Endothelial cell of umbilical vein (primary cell): ENCODE measurements around the gene COL1A1. TPM values are rescaled to one million over a fixed set of nuclear protein-coding genes. Genes with fewer than 3 reads are reported as not detected.

ENCODE experiments used
- BruUV-seq: library from RNA; stranded (reverse); fragments of 400-500 nt; replicated peaks from 2 replicates; lab custom pipeline; 2021; lab: Mats Ljungman, UMichigan
- CTCF ChIA-PET: fragments of 300-600, 350-600 bp; sonication (Branson Sonifier 250); formaldehyde crosslinking; loops from one replicate; lab custom pipeline; 2021; ENCODE audit warnings: antibody characterized with exemption, inconsistent platforms; lab: Charles Lee
- POLR2A ChIA-PET: fragments of 300-600, 350-600 bp; sonication (Branson Sonifier 250); formaldehyde crosslinking; loops from one replicate; lab custom pipeline; 2021; ENCODE audit warnings: antibody characterized with exemption, inconsistent platforms; lab: Charles Lee
- DNase-seq: peaks from one replicate; pipeline ENCODE4 v3.0.0-alpha.2; 2011; ENCODE audit warnings: low read depth, low spot score
- FAIRE-seq: peaks from 2 replicates; lab custom pipeline; 2011; peaks lifted over from hg19 to GRCh38; lab: Jason Lieb, UNC
- H2AFZ ChIP-seq: 2 replicates; pipeline ENCODE4 v1.6.0; 2012; ENCODE audit warnings: low read depth, low read length, control low read depth, inconsistent platforms
- H3K27ac ChIP-seq: 2 replicates; pipeline ENCODE4 v1.5.1; 2011; ENCODE audit warnings: low read depth, mild to moderate bottlenecking, control low read depth, low read length, moderate library complexity; ENCODE audit not compliant: insufficient read depth
- H3K27me3 ChIP-seq, 2 experiments: 2 replicates each; pipeline versions ENCODE4 v1.6.0 to v1.6.1; 2011; ENCODE audit warnings: low read length in 2 of 2, mixed read lengths in 1 of 2; ENCODE audit not compliant: control insufficient read depth in 2 of 2, insufficient read depth in 2 of 2
- H3K36me3 ChIP-seq, 2 experiments: 2 replicates in 1 of 2; 3 replicates in 1 of 2; pipeline ENCODE4 v1.5.1; 2011; ENCODE audit warnings: low read length in 2 of 2, mild to moderate bottlenecking in 1 of 2, moderate library complexity in 1 of 2; ENCODE audit not compliant: control insufficient read depth in 2 of 2, insufficient read depth in 2 of 2; ENCODE audit errors: extremely low read depth in 1 of 2
- H3K4me1 ChIP-seq: 3 replicates; pipeline ENCODE4 v1.5.1; 2011; ENCODE audit warnings: mild to moderate bottlenecking, low read length; ENCODE audit not compliant: control insufficient read depth, insufficient read depth; ENCODE audit errors: extremely low read depth
- H3K4me2 ChIP-seq: 2 replicates; pipeline ENCODE4 v1.6.1; 2011; ENCODE audit warnings: low read length, control low read depth, mixed read lengths; ENCODE audit not compliant: insufficient read depth
- H3K4me3 ChIP-seq, 3 experiments: fragments of 200-600 bp in 1 of 3; sonication (generic), shearing (Covaris generic) in 1 of 3; replicated peaks in 1 of 3; 2 replicates each; pipeline ENCODE4 v1.5.1; 2011 to 2016; ENCODE audit warnings: control low read depth in 3 of 3, low read length in 3 of 3, mild to moderate bottlenecking in 2 of 3, inconsistent platforms in 1 of 3, low read depth in 1 of 3, moderate library complexity in 1 of 3; ENCODE audit not compliant: insufficient read depth in 1 of 3
- H3K79me2 ChIP-seq: 2 replicates; pipeline ENCODE4 v1.6.0; 2012; ENCODE audit warnings: low read length, inconsistent platforms; ENCODE audit not compliant: control insufficient read depth, insufficient read depth
- H3K9ac ChIP-seq: replicated peaks from 2 replicates; pipeline ENCODE3; 2011; ENCODE audit warnings: low read length, control low read depth; ENCODE audit not compliant: insufficient read depth; ENCODE audit errors: extremely low read depth
- H3K9me1 ChIP-seq: replicated peaks from 3 replicates; pipeline ENCODE4 v1.6.0; 2011; ENCODE audit warnings: mild to moderate bottlenecking, low read length; ENCODE audit not compliant: control insufficient read depth, insufficient read depth; ENCODE audit errors: extremely low read depth
- H3K9me3 ChIP-seq: replicated peaks from 2 replicates; pipeline ENCODE4 v1.5.1; 2012; ENCODE audit warnings: low read length, inconsistent platforms; ENCODE audit not compliant: control insufficient read depth, insufficient read depth
- H4K20me1 ChIP-seq: replicated peaks from 2 replicates; pipeline ENCODE3; 2011; ENCODE audit warnings: mild to moderate bottlenecking, low read length; ENCODE audit not compliant: control insufficient read depth, insufficient read depth; ENCODE audit errors: extremely low read depth
- EZH2 ChIP-seq: IDR thresholded peaks from 2 replicates; pipeline ENCODE4 v1.6.1; 2012; ENCODE audit warnings: borderline replicate concordance, low read depth, mild to moderate bottlenecking, moderate library complexity, low read length, inconsistent platforms; ENCODE audit not compliant: severe bottlenecking
- FOS ChIP-seq: IDR thresholded peaks from 2 replicates; pipeline ENCODE4 v1.6.1; 2011; ENCODE audit warnings: mild to moderate bottlenecking, low read length, moderate library complexity, borderline replicate concordance; ENCODE audit not compliant: insufficient read depth
- GATA2 ChIP-seq: IDR thresholded peaks from 2 replicates; pipeline ENCODE4 v1.7.0; 2011; ENCODE audit warnings: low read depth, mild to moderate bottlenecking, moderate library complexity, mixed read lengths, low read length; ENCODE audit not compliant: insufficient read length, insufficient read depth
- JUN ChIP-seq: IDR thresholded peaks from 2 replicates; pipeline ENCODE4 v1.6.1; 2011; ENCODE audit warnings: borderline replicate concordance, low read depth; ENCODE audit not compliant: insufficient read length, insufficient read depth
- MYC ChIP-seq: IDR thresholded peaks from one replicate; pipeline ENCODE4 v1.6.1; 2011; ENCODE audit warnings: mild to moderate bottlenecking, low read depth, low read length
- POLR2A ChIP-seq: IDR thresholded peaks from 2 replicates; pipeline ENCODE4 v1.6.1; 2012; ENCODE audit warnings: low read depth, mild to moderate bottlenecking, control low read depth, low read length
- POLR2AphosphoS5 ChIP-seq: IDR thresholded peaks from 2 replicates; pipeline ENCODE4 v1.6.1; 2012; ENCODE audit warnings: low read depth, mild to moderate bottlenecking, control low read depth, low read length, moderate library complexity; ENCODE audit not compliant: insufficient read depth
- dilution Hi-C: fragments of 300-500 bp; cut with MboI; formaldehyde crosslinking; loops from one replicate; pipeline ENCODE4 v1.15.0; 2019; ENCODE audit warnings: low sequenced_read_pairs; ENCODE audit not compliant: extremely low pct_ligation_motif_present
- intact Hi-C: fragments of 100-400 bp; cut with micrococcal nuclease; formaldehyde crosslinking; loops from one replicate; pipeline ENCODE4 v1.10.0; 2022
- polyA plus RNA-seq, 4 experiments: library from polyadenylated mRNA; depleted of rRNA in 3 of 4; stranded (reverse) in 3 of 4; unstranded in 1 of 4; fragments of >200 nt; gene quantifications; 2 replicates each; pipeline versions ENCODE4 v1.2.1 to v1.2.3, GENCODE V29; 2011 to 2012; ENCODE audit warnings: missing spikeins in 1 of 4
- total RNA-seq: library from RNA; stranded (reverse); gene quantifications from 2 replicates; pipeline ENCODE4 v1.2.3, GENCODE V29; 2021
- TF ChIP-seq, protein P1 (sequence below): IDR thresholded peaks from 2 replicates; pipeline ENCODE4 v1.6.1; 2011; ENCODE audit not compliant: insufficient read depth, insufficient read length
- TF ChIP-seq, protein P2 (sequence below), 2 donors: IDR thresholded peaks; 1 replicate in 1 of 2; 2 replicates in 1 of 2; pipeline ENCODE4 v1.5.1; 2011; ENCODE audit warnings: low read length in 2 of 2, mild to moderate bottlenecking in 2 of 2, moderate library complexity in 2 of 2, control low read depth in 1 of 2, inconsistent platforms in 1 of 2, low read depth in 1 of 2; ENCODE audit not compliant: insufficient read depth in 1 of 2; ENCODE audit errors: extremely low read depth in 1 of 2

The COL1A1 gene
- total and polyA plus RNA-seq, 2 donors (not counting 3 experiments of a cell fraction or from before 2014, with no cell fraction given), result 0.07 TPM

DNA sequence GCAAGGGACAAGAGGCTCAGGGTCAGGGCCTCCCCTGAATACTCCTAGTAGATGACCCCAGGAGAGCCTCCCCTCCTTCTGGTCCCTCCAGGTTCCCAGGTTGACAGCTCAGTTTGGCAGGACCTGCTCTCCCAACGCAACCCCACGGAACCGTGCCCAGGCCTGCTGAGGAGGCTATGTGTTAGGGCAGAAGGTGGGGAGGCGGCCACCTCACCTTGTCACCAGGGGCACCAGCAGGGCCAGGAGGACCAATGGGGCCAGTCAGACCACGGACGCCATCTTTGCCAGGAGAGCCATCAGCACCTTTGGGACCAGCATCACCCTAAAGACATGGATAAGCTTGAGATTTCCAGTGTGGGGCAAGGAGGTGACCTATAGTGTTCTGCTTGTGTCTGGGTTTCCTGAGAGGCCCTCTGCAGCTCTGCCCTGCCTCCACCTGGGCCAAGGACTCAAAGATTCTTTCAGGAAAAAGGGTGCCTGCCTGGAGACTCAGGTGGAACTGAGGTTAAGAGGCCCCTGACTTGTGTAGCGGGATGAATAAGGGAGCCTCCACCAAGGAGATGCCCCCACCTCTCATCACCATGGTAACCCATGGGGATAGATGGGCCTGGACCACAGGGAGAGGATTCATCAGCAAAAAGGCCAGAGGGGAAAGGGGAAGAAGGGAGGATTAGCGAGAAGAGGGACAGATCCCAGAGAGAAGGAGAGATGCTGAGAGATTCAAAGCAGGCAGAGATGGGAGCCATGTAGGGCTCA lies 10.7 kb downstream of the COL1A1 start:
- no peak for FAIRE-seq
- Histone ChIP-seq H3K79me2 (no peaks in the 10 kb centered on the region), H3K4me2 (no peak overlapping the region), H2AFZ (no peak overlapping the region), H3K4me3 (no peak overlapping the region), H3K27ac (no peak overlapping the region), H3K27me3 (no peaks in the 10 kb centered on the region), H3K36me3 (no peaks in the 10 kb centered on the region), H3K4me1 (no peaks in the 10 kb centered on the region), H3K9ac (no peak overlapping the region), H3K9me3 (no peaks in the 10 kb centered on the region), H3K9me1 (no peaks in the 10 kb centered on the region), H4K20me1 (no peaks in the 10 kb centered on the region)
- CTCF ChIA-PET, result interaction anchor here (1.0 to 1.1 kb wide), 2 partner anchors 12 to 21 kb away, joined by 3 to 4 read pairs; no protein-coding TSS in a partner anchor
- no TSS peak for BruUV-seq
- intact Hi-C loops (no loop called here), dilution Hi-C loops (no loop called here)
- TF ChIP-seq POLR2AphosphoS5, result no peak
- no peak for TF ChIP-seq GATA2
- TF ChIP-seq JUN, result no peak
- TF ChIP-seq EZH2, result no peak
- TF ChIP-seq, protein P1, sequence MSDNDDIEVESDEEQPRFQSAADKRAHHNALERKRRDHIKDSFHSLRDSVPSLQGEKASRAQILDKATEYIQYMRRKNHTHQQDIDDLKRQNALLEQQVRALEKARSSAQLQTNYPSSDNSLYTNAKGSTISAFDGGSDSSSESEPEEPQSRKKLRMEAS, result no peak
- TF ChIP-seq, protein P2, sequence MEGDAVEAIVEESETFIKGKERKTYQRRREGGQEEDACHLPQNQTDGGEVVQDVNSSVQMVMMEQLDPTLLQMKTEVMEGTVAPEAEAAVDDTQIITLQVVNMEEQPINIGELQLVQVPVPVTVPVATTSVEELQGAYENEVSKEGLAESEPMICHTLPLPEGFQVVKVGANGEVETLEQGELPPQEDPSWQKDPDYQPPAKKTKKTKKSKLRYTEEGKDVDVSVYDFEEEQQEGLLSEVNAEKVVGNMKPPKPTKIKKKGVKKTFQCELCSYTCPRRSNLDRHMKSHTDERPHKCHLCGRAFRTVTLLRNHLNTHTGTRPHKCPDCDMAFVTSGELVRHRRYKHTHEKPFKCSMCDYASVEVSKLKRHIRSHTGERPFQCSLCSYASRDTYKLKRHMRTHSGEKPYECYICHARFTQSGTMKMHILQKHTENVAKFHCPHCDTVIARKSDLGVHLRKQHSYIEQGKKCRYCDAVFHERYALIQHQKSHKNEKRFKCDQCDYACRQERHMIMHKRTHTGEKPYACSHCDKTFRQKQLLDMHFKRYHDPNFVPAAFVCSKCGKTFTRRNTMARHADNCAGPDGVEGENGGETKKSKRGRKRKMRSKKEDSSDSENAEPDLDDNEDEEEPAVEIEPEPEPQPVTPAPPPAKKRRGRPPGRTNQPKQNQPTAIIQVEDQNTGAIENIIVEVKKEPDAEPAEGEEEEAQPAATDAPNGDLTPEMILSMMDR (IDR thresholded peaks at IDR 0.05; ENCODE audit: extremely low read depth in 1 of 2, insufficient read depth in 1 of 2, low read depth in 1 of 2, low read length in 2 of 2), result no peak
- TF ChIP-seq MYC, result no peak
- TF ChIP-seq POLR2A, result no peak
- TF ChIP-seq FOS, result no peak
- POLR2A ChIA-PET, result no interaction called here
- no peak for DNase-seq
